ENCODE measurements around the gene CIRBP.

DNA sequence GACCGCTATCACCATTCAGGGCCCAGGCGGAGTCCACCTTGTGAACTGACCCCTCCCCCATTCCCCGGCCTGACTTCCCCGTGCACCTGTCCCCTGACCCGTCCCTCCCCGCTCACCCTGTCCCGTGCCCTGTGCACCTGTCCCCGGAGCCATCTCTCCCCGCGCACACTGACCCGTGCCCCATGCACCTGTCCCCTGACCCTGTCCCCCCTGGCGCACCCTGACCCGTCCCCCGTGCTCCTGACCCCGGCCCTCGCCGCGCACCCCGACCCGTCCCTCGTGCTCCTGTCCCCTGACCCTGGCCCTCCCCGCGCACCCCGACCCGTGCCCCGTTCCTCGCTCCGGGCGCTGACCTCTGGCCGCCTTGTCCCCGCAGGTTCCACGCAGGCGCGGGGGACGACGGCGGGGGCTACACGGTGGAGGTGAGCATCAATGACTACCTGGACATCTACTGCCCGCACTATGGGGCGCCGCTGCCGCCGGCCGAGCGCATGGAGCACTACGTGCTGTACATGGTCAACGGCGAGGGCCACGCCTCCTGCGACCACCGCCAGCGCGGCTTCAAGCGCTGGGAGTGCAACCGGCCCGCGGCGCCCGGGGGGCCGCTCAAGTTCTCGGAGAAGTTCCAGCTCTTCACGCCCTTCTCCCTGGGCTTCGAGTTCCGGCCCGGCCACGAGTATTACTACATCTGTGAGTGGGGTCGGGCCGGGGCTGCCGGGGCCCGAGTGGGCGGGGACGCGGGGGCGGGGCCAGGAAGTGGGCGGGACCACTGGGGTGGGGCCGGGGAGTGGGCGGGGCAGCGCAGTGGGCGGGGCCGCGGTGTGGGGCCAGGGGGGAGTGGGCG lies 26.3 kb downstream of the CIRBP start:
- TF ChIP-seq, protein P1, sequence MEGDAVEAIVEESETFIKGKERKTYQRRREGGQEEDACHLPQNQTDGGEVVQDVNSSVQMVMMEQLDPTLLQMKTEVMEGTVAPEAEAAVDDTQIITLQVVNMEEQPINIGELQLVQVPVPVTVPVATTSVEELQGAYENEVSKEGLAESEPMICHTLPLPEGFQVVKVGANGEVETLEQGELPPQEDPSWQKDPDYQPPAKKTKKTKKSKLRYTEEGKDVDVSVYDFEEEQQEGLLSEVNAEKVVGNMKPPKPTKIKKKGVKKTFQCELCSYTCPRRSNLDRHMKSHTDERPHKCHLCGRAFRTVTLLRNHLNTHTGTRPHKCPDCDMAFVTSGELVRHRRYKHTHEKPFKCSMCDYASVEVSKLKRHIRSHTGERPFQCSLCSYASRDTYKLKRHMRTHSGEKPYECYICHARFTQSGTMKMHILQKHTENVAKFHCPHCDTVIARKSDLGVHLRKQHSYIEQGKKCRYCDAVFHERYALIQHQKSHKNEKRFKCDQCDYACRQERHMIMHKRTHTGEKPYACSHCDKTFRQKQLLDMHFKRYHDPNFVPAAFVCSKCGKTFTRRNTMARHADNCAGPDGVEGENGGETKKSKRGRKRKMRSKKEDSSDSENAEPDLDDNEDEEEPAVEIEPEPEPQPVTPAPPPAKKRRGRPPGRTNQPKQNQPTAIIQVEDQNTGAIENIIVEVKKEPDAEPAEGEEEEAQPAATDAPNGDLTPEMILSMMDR (IDR thresholded peaks at IDR 0.05) = no peak
- TF ChIP-seq POLR2A (IDR thresholded peaks at IDR 0.05) = no peak

Data from Peyer's patch (tissue), 4 donors.